IPS DF 4.7 (cell line): ENCODE data around the gene EBF4.

Experiments used
- DNase-seq: peaks from one replicate; pipeline ENCODE4 v3.0.0-alpha.2; 2013; ENCODE audit warnings: low spot score; ENCODE audit errors: extremely low read depth

EBF4 gene, protein sequence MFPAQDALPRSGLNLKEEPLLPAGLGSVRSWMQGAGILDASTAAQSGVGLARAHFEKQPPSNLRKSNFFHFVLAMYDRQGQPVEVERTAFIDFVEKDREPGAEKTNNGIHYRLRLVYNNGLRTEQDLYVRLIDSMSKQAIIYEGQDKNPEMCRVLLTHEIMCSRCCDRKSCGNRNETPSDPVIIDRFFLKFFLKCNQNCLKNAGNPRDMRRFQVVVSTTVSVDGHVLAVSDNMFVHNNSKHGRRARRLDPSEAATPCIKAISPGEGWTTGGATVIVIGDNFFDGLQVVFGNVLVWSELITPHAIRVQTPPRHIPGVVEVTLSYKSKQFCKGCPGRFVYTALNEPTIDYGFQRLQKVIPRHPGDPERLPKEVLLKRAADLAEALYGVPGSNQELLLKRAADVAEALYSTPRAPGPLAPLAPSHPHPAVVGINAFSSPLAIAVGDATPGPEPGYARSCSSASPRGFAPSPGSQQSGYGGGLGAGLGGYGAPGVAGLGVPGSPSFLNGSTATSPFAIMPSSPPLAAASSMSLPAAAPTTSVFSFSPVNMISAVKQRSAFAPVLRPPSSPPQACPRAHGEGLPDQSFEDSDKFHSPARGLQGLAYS

GRCh38 chr20:2692036-2692885, at the start of gene EBF4:
EBF4 (plus strand) TSS chr20:2692780; CDS start chr20:2693646, 866 bp downstream.
- no peak for DNase-seq

DNA sequence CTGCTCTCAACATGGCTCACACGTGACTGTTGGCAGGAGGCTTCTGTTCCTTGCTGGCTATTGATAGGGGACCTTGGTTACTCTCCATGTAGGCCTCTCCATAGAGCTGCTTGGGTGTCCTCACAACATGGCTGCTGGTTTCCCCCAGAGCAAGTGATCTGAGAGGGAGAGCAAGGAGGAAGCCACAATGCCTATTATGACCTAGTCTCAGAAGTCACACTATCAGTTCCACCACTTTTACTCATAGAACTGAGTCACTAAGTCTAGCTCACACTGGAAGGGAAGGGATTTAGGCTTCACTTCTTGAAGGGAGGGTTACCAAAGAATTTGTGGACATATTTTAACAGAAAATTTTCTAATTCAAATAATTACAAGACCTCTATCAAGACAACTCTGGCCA, 48.9 kb upstream of the EBF4 start:
- no peak for DNase-seq

DNA sequence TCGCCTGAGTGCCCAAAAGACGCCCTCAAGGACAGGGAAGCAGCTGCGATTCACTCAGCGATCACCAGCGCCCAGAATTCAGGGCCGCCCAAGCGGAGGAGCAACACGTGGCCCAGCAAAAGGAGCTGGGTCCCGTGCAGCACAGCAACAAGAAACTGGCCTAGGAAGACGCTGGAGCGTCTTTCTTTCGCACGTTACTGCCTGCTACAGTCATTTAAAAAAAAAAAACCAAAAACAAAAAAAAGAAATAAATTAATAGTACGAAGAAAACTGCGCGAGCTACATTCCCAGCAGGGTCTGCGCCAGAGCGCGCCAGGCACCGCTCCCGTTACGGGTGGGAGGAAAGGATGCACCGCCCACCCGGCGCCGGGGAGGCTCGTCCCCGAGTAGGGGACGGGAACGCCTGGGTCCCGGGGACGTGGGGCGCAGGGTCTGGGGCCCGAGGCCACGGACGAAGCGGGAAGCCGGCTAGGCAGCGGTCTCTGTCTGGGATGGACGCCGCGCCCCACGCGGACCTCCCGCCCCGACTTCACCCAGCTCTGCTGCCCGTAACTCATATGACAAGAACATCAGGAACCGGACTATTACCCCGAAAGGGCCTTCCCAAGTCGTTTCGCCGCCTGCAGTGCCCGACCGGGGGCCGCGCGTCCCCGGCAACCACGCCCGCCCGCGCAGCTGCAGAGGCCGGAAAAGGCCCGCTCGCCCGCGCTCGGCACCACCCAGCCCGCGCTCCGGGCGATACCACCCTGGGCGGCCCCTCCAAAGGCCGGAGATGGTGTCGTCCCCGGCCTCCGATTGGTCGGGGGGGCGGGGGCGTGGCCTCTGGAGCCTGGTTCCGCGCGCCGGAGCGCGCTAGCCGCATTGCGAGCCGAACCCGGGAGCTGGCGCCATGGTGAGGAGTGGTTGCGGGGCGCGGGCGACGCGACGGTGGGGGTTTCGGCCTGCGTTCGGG, 40.5 kb upstream of the EBF4 start, which contains the start of gene NOP56:
NOP56 (plus strand) TSS at position 861 of the 952 bp plus-strand sequence; CDS start at position 890, 29 bp downstream.
- no peak for DNase-seq

GRCh38 chr20:2652724-2653555, 39.6 kb upstream of the EBF4 start:
- DNase-seq: no peak

DNA sequence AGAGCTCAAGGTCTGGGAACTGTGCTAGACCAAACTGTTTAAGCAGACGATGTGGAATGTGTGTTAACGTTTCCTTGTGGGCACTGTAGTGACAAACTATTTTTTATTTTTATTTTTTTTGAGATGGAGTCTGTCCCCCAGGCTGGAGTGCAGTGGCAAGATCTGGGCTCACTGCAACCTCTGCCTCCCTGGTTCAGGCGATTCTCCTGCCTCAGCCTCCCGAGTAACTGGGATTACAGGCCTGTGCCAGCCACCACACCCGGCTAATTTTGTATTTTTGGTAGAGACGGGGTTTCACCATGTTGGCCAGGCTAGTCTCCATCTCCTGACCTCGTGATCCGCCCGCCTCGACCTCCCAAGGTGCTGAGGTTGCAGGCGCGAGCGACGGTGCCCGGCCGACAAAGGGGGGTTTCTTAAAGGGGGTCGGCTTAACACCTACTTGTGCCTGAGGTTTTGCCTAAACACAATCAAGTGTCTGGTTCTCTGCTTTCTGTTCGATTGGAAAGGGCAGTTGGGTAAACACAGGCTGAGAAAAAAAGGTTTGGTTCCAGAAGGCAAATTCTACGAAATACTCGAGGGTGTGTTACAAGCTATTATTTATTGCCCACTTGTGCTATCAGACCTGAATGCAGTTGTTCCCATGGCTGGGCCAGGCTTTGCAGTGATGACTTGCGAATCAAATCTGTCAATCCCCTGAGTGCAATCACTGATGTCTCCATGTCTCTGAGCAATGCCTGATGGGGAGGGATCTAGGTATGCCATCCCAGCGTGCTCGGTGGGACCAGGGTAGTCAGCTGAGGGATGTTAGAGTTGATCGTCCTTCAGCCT, 38.8 kb upstream of the EBF4 start:
- no peak for DNase-seq

GRCh38 chr20:2654384-2654822, 38.2 kb upstream of the EBF4 start:
- no peak for DNase-seq

DNA sequence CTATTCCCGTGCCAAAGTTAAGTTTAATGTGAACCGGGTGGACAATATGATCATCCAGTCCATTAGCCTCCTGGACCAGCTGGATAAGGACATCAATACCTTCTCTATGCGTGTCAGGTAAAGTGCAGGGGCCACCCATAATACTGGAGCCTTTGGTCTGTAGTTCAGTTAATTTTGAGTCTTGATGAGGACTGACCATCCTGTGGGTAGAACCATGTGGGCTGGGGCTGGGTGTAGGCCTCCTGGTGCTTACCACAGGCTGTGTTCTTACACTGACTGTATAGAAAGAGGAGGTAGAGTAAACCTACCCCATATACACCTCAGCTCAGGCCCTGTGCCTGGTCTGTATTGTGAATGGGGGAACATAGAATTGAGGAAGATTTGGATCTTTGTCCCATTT, 37.7 kb upstream of the EBF4 start:
- DNase-seq: no peak

GRCh38 chr20:2655331-2656116, 37.1 kb upstream of the EBF4 start:
- DNase-seq: no peak

DNA sequence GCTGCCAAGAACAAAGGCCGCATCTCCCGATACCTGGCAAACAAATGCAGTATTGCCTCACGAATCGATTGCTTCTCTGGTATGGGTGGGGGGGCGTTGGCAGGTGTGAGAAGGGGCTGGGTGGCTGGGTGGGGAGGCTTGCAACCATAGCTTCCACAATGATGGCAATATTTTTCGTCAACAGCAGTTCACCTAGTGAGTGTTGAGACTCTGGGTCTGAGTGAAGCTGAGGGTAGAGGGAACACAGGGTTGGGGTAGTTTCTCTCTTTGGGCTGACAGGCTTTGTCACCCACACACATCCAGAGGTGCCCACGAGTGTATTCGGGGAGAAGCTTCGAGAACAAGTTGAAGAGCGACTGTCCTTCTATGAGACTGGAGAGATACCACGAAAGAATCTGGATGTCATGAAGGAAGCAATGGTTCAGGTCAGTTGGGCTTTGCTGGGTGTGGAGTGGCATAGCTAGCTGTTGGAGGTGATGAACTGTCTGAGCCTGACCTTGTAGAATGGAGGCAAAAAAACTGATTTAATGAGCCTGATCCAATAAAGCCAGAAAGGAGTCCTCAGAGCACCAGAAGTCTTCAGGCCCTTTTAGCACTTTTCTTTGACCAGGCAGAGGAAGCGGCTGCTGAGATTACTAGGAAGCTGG, 36.0 kb upstream of the EBF4 start:
- DNase-seq: no peak

DNA sequence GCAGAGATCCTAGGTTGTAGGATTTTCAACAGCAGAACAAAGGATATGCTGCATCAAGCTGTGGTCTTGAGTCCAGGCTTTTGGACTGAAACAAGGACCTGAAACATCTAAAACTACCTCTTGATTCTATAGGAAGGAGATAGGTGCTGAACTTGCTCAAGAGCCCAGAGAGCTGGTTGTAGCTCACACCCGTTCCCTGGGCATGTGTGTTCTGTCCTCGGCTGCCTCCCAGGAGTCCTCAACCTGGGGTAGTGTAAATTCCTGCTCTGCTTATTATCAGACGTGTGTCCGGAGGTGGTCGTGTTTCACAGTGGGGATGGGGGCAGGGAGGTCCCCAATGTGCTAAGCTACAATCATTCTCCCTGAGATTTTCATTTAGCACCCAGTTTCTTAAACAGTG, 35.3 kb upstream of the EBF4 start:
- DNase-seq: no peak

GRCh38 chr20:2657674-2658073, 34.9 kb upstream of the EBF4 start:
- no peak for DNase-seq

GRCh38 chr20:2658414-2659354, 33.9 kb upstream of the EBF4 start:
- no peak for DNase-seq

DNA sequence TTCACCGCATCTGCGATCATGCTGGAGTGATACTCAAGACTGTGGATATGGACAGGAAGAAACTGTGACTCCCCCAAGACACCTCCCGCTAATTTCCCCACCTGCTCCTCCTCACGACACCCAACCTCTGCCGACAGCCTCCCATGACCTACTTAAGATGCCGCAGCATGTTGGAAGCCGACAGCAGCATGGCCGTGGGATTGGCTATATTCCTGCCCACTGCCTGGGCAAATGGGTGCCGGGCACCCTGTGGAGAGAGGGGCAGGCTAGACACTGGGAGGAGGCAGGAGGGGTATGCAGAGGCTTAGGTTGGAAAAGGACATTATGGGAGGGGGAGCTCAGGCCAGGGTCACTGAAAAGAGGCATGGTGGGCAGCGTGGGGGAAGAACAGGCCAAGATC, 33.0 kb upstream of the EBF4 start:
- no peak for DNase-seq

- DNase-seq: no peak
Measured at GRCh38 chr20:2663364-2663886, 29.2 kb upstream of the EBF4 start.

DNA sequence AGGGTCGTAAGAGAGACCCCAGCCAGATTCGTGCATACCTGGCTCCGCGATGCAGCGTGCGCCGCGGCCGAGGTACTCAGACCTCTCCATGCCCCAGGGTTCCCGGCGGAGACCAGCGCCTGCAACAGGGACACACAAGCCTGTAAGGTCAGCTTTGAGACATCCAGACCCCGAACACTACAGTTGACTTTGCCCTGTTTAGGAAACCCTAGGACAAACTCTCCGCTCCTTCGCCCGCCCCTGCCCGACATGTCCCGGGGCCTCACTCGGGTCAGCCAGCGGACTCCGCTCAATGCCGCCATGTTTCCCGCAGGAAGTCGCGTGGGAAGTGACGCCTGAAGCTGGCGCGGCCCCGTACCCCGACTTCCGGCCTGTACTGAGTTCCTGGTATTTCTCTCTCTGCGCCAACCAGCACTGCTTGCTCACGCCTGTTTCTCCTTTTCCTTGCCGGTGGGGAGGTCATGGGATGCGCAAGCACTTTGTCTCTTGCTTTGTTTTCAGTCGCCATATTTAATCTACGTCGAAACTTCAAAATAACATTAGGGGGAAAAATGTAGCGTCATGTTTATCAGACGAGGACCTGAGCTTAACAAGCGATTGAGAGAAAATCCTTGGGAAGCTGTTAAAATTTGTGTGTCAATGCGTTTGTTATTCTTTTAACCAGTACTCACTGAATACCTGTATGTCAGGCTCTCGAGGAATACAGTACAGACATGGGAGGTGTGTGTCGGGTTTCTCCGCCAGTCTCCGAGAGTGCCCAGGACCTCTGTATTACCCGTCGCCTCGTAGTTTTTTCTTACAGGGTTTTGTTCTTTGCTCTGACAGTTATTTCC, 28.5 kb upstream of the EBF4 start, which contains the start of gene IDH3B:
IDH3B (minus strand) TSS at position 330 of the 833 bp plus-strand sequence; CDS start at position 302, 28 bp downstream.
- no peak for DNase-seq
